SK-N-SH (cell line): ENCODE results near the gene SCD5. TPM values are rescaled to one million over a fixed set of nuclear protein-coding genes. Genes with fewer than 3 reads are reported as not detected.

ENCODE experiments used
- CTCF ChIA-PET: fragments of 300-600, 350-600 bp; formaldehyde crosslinking; extraction: SDS; loops from one replicate; lab custom pipeline; 2021; lab: Yijun Ruan, JAX
- POLR2A ChIA-PET: fragments of 350-600 bp; sonication (Branson Sonifier 250); formaldehyde crosslinking; extraction: SDS; loops from one replicate; lab custom pipeline; 2020; ENCODE audit warnings: antibody characterized with exemption, inconsistent platforms; lab: Yijun Ruan, JAX
- DNase-seq: peaks from one replicate; pipeline ENCODE4 v3.0.0; 2012
- H2AFZ ChIP-seq: fragments of 200-600 bp; sonication (generic); 2 replicates; pipeline ENCODE4 v1.8.1; 2016; ENCODE audit warnings: antibody characterized with exemption, mild to moderate bottlenecking, low read depth
- H3F3A ChIP-seq: fragments of 200-600 bp; sonication (generic); replicated peaks from 2 replicates; pipeline ENCODE3; 2016; ENCODE audit warnings: antibody characterized with exemption, mild to moderate bottlenecking; ENCODE audit not compliant: insufficient read depth
- H3K27ac ChIP-seq, 2 experiments: fragments of 200-500 bp in 1 of 2; fragments of 200-600 bp in 1 of 2; sonication (Bioruptor generic) in 1 of 2; sonication (generic), shearing (Covaris generic) in 1 of 2; 2 replicates each; pipeline versions ENCODE4 v1.5.1 to v1.6.1; 2014 to 2016; ENCODE audit warnings: low read depth in 2 of 2, inconsistent platforms in 1 of 2, low read length in 1 of 2, mild to moderate bottlenecking in 1 of 2, mixed read lengths in 1 of 2
- H3K27me3 ChIP-seq: fragments of 200-600 bp; sonication (generic), shearing (Covaris generic); 2 replicates; pipeline ENCODE4 v1.6.1; 2016; ENCODE audit warnings: mixed run types; ENCODE audit not compliant: insufficient read depth
- H3K36me3 ChIP-seq, 2 experiments: fragments of 200-500 bp in 1 of 2; fragments of 200-600 bp in 1 of 2; sonication (Bioruptor generic) in 1 of 2; sonication (generic) in 1 of 2; replicated peaks in 1 of 2; 2 replicates each; pipeline versions ENCODE3 to v1.5.1; 2014 to 2016; ENCODE audit warnings: low read length in 1 of 2, mild to moderate bottlenecking in 1 of 2; ENCODE audit not compliant: insufficient read depth in 2 of 2, control insufficient read depth in 1 of 2
- H3K4me1 ChIP-seq, 2 experiments: fragments of 200-500 bp in 1 of 2; fragments of 200-600 bp in 1 of 2; sonication (Bioruptor generic) in 1 of 2; sonication (generic), shearing (Covaris generic) in 1 of 2; 2 replicates each; pipeline versions ENCODE4 v1.5.1 to v1.6.1; 2014 to 2016; ENCODE audit warnings: low read depth in 1 of 2, low read length in 1 of 2, mixed run types in 1 of 2; ENCODE audit not compliant: insufficient read depth in 2 of 2, control insufficient read depth in 1 of 2
- H3K4me2 ChIP-seq: fragments of 200-600 bp; sonication (generic), shearing (Covaris generic); 2 replicates; pipeline ENCODE4 v1.6.1; 2017; ENCODE audit warnings: mixed run types
- H3K4me3 ChIP-seq, 2 experiments: fragments of 200-500 bp in 1 of 2; fragments of 200-600 bp in 1 of 2; sonication (Bioruptor generic) in 1 of 2; sonication (generic), shearing (Covaris generic) in 1 of 2; 2 replicates each; pipeline versions ENCODE4 v1.5.1 to v1.8.1; 2014 to 2016; ENCODE audit warnings: low read depth in 2 of 2, inconsistent platforms in 1 of 2, low read length in 1 of 2, mild to moderate bottlenecking in 1 of 2, mixed read lengths in 1 of 2, moderate library complexity in 1 of 2
- H3K79me2 ChIP-seq: fragments of 200-600 bp; sonication (generic); 2 replicates; pipeline ENCODE4 v1.8.1; 2017; ENCODE audit warnings: mild to moderate bottlenecking; ENCODE audit not compliant: insufficient read depth
- H3K9ac ChIP-seq: fragments of 200-600 bp; sonication (generic); 2 replicates; pipeline ENCODE4 v1.6.1; 2017; ENCODE audit warnings: mixed run types
- H3K9me2 ChIP-seq: fragments of 200-600 bp; sonication (generic); 2 replicates; pipeline ENCODE4 v1.6.1; 2017; ENCODE audit warnings: mixed run types
- H3K9me3 ChIP-seq: fragments of 200-600 bp; sonication (generic); 2 replicates; pipeline ENCODE4 v1.6.1; 2017; ENCODE audit warnings: mixed run types, mild to moderate bottlenecking, moderate library complexity
- H4K20me1 ChIP-seq: fragments of 200-600 bp; sonication (generic); 2 replicates; pipeline ENCODE4 v1.6.1; 2017; ENCODE audit warnings: mild to moderate bottlenecking, mixed run types; ENCODE audit not compliant: insufficient read depth
- ELF1 ChIP-seq: IDR thresholded peaks from 2 replicates; pipeline ENCODE4 v1.4.0; 2012
- EP300 ChIP-seq, 2 experiments: IDR thresholded peaks; 2 replicates each; pipeline versions ENCODE4 v1.4.0 to v1.6.1; 2012; ENCODE audit warnings: borderline replicate concordance in 1 of 2, low read depth in 1 of 2, low read length in 1 of 2
- FOXJ3 ChIP-seq: sonication (generic); formaldehyde crosslinking; IDR thresholded peaks from 2 replicates; pipeline ENCODE4 v1.5.1; 2020; ENCODE audit warnings: mild to moderate bottlenecking, missing genetic modification reagents
- FOXM1 ChIP-seq: IDR thresholded peaks from 2 replicates; pipeline ENCODE4 v1.4.0; 2012; ENCODE audit warnings: low read depth, mild to moderate bottlenecking
- JUND ChIP-seq: IDR thresholded peaks from 2 replicates; pipeline ENCODE4 v1.4.0; 2012
- MXI1 ChIP-seq: IDR thresholded peaks from 2 replicates; pipeline ENCODE4 v1.6.1; 2012; ENCODE audit warnings: mild to moderate bottlenecking, low read depth, low read length, improper control_type of control experiment
- NFIC ChIP-seq: IDR thresholded peaks from 2 replicates; pipeline ENCODE4 v1.4.0; 2012; ENCODE audit warnings: borderline replicate concordance
- RAD21 ChIP-seq: IDR thresholded peaks from 2 replicates; pipeline ENCODE4 v1.6.1; 2012; ENCODE audit warnings: mild to moderate bottlenecking, low read length
- RCOR1 ChIP-seq: fragments of 150-350 bp; IDR thresholded peaks from 2 replicates; pipeline ENCODE4 v1.6.1; 2017; ENCODE audit warnings: antibody characterized with exemption, low read length
- SIN3A ChIP-seq: IDR thresholded peaks from 2 replicates; pipeline ENCODE4 v1.6.1; 2012; ENCODE audit warnings: low read depth, mild to moderate bottlenecking, low read length, moderate library complexity, borderline replicate concordance
- SMC3 ChIP-seq: IDR thresholded peaks from 2 replicates; pipeline ENCODE4 v1.6.1; 2012; ENCODE audit warnings: low read depth, low read length, improper control_type of control experiment
- TEAD4 ChIP-seq: IDR thresholded peaks from 2 replicates; pipeline ENCODE4 v1.4.0; 2012; ENCODE audit warnings: mild to moderate bottlenecking, borderline replicate concordance; ENCODE audit not compliant: insufficient read depth
- WGBS: methylation state at CpG from one replicate; pipeline ENCODE4 v1.1.6; 2017; ENCODE audit warnings: low lambda C conversion rate; 5-methylcytosine and 5-hydroxymethylcytosine counted together
- polyA plus RNA-seq, 3 experiments: library from polyadenylated mRNA; depleted of rRNA; stranded (reverse); fragments of >200 nt; gene quantifications; 2 replicates each; pipeline ENCODE4 v1.2.3, GENCODE V29; 2012
- TF ChIP-seq, protein P1 (sequence below): IDR thresholded peaks from 2 replicates; pipeline ENCODE4 v1.4.0; 2012; ENCODE audit warnings: low read depth, borderline replicate concordance
- TF ChIP-seq, protein P2 (sequence below): fragments of 150-350 bp; IDR thresholded peaks from 2 replicates; pipeline ENCODE4 v1.6.1; 2016; ENCODE audit warnings: mild to moderate bottlenecking, low read depth, low read length
- TF ChIP-seq, protein P3 (sequence below): fragments of 200-600 bp; sonication (generic); IDR thresholded peaks from 2 replicates; pipeline ENCODE4 v1.6.1; 2017; ENCODE audit warnings: antibody characterized with exemption, mild to moderate bottlenecking, moderate library complexity
- TF ChIP-seq, protein P4 (sequence below): fragments of 150-350 bp; IDR thresholded peaks from 2 replicates; pipeline ENCODE4 v1.6.1; 2017; ENCODE audit warnings: antibody characterized with exemption, low read length, low read depth, borderline replicate concordance
- TF ChIP-seq, protein P5 (sequence below): IDR thresholded peaks from 2 replicates; pipeline ENCODE4 v1.4.0; 2012; ENCODE audit warnings: low read depth, borderline replicate concordance

Gene SCD5
- polyA plus RNA-seq, 1 of the 3 experiments (the other 2 are of a cell fraction) = 23.7 TPM

DNA sequence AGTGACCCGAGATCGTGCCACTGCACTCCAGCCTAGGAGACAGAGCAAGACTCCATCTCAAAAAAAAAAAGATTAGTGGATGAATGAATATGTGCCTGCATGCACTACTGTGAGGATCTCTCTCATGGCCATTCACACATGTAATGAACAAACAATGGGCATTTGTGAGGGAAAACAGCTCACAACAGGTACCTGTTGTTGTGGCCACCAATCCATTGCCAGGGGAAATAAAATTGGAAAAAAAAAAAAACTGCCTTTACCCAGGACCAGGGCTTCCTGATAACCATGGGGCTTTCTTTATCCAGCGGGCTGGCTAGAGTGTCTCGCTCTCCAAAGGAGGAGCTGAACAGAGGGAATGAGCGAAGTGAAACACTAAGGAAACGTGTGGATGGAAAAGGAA, 7.4 kb downstream of the SCD5 start:
- Histone ChIP-seq H3K4me3 (no peak overlapping the region), H3K9me2 (no peaks in the 10 kb centered on the region), H3K4me1 (peaks cover 0 to 16% of the 10 kb centered on the region in 2 experiments; a peak in 2 of 4 replicates), H3K36me3 (peaks cover 0 to 4% of the 10 kb centered on the region in 2 experiments), H3K9me3 (no peaks in the 10 kb centered on the region), H3K4me2 (no peak overlapping the region), H4K20me1 (peaks cover 5% of the 10 kb centered on the region; the same call in 1 of the 2 replicates), H3F3A (peaks cover 26% of the 10 kb centered on the region), H3K79me2 (peaks cover 98% of the 10 kb centered on the region), H3K27me3 (no peaks in the 10 kb centered on the region), H3K27ac (no peak overlapping the region), H3K9ac (no peak overlapping the region), H2AFZ (no peak overlapping the region)
- TF ChIP-seq EP300 (IDR thresholded peaks at IDR 0.05; ENCODE audit: borderline replicate concordance in 1 of 2, low read depth in 1 of 2, low read length in 1 of 2) (no peak), FOXJ3 (CRISPR knock-in tag) (no peak), MXI1 (no peak), RCOR1 (no peak), FOXM1 (no peak), SIN3A (no peak), NFIC (no peak), TEAD4 (no peak), RAD21 (no peak), SMC3 (no peak), JUND (no peak), ELF1 (no peak)
- TF ChIP-seq, protein P1, sequence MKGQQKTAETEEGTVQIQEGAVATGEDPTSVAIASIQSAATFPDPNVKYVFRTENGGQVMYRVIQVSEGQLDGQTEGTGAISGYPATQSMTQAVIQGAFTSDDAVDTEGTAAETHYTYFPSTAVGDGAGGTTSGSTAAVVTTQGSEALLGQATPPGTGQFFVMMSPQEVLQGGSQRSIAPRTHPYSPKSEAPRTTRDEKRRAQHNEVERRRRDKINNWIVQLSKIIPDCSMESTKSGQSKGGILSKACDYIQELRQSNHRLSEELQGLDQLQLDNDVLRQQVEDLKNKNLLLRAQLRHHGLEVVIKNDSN = no peak
- TF ChIP-seq, protein P2, sequence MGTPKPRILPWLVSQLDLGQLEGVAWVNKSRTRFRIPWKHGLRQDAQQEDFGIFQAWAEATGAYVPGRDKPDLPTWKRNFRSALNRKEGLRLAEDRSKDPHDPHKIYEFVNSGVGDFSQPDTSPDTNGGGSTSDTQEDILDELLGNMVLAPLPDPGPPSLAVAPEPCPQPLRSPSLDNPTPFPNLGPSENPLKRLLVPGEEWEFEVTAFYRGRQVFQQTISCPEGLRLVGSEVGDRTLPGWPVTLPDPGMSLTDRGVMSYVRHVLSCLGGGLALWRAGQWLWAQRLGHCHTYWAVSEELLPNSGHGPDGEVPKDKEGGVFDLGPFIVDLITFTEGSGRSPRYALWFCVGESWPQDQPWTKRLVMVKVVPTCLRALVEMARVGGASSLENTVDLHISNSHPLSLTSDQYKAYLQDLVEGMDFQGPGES = no peak
- TF ChIP-seq, protein P3, sequence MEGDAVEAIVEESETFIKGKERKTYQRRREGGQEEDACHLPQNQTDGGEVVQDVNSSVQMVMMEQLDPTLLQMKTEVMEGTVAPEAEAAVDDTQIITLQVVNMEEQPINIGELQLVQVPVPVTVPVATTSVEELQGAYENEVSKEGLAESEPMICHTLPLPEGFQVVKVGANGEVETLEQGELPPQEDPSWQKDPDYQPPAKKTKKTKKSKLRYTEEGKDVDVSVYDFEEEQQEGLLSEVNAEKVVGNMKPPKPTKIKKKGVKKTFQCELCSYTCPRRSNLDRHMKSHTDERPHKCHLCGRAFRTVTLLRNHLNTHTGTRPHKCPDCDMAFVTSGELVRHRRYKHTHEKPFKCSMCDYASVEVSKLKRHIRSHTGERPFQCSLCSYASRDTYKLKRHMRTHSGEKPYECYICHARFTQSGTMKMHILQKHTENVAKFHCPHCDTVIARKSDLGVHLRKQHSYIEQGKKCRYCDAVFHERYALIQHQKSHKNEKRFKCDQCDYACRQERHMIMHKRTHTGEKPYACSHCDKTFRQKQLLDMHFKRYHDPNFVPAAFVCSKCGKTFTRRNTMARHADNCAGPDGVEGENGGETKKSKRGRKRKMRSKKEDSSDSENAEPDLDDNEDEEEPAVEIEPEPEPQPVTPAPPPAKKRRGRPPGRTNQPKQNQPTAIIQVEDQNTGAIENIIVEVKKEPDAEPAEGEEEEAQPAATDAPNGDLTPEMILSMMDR = no peak
- TF ChIP-seq, protein P4, sequence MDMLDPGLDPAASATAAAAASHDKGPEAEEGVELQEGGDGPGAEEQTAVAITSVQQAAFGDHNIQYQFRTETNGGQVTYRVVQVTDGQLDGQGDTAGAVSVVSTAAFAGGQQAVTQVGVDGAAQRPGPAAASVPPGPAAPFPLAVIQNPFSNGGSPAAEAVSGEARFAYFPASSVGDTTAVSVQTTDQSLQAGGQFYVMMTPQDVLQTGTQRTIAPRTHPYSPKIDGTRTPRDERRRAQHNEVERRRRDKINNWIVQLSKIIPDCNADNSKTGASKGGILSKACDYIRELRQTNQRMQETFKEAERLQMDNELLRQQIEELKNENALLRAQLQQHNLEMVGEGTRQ = no peak
- TF ChIP-seq, protein P5, sequence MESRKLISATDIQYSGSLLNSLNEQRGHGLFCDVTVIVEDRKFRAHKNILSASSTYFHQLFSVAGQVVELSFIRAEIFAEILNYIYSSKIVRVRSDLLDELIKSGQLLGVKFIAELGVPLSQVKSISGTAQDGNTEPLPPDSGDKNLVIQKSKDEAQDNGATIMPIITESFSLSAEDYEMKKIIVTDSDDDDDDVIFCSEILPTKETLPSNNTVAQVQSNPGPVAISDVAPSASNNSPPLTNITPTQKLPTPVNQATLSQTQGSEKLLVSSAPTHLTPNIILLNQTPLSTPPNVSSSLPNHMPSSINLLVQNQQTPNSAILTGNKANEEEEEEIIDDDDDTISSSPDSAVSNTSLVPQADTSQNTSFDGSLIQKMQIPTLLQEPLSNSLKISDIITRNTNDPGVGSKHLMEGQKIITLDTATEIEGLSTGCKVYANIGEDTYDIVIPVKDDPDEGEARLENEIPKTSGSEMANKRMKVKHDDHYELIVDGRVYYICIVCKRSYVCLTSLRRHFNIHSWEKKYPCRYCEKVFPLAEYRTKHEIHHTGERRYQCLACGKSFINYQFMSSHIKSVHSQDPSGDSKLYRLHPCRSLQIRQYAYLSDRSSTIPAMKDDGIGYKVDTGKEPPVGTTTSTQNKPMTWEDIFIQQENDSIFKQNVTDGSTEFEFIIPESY = no peak
- ChIA-PET CTCF (interaction anchor here (2.2 kb wide), 1 partner anchor 70 kb away, joined by 9 read pairs; no protein-coding TSS in a partner anchor), POLR2A (no interaction called here)
- no peak for DNase-seq
- WGBS = 92% methylated on average over 6 of the region's 6 CpGs
